ENCODE measurements around the gene TMEM123.

Gene TMEM123

GRCh38 chr11:102491969-102492368 lies 39.4 kb upstream of the TMEM123 start:
- peaks cover 0 to 4% (median 0%) of the 10 kb centered on the region in 3 experiments for H3K27me3 ChIP-seq (ENCODE audit: control insufficient read depth in 3 of 3, insufficient read depth in 3 of 3, low read depth in 1 of 3, low read length in 3 of 3)
- H4K91ac ChIP-seq (ENCODE audit: low read depth, low read length, poor library complexity): no peak overlapping the region
- no peak overlapping the region for H2BK120ac ChIP-seq (ENCODE audit: low read depth, low read length)
- no peak overlapping the region for H3K23ac ChIP-seq (ENCODE audit: low read depth, low read length, poor library complexity)
- no peak for DNase-seq (ENCODE audit: low spot score)
- H2AFZ ChIP-seq (ENCODE audit: low read length): no peak overlapping the region
- no peak overlapping the region for H3K4me3 ChIP-seq (ENCODE audit: low read length in 2 of 2)
- H2BK12ac ChIP-seq (ENCODE audit: low read length): no peak overlapping the region
- no peak overlapping the region for H3K4ac ChIP-seq (ENCODE audit: low read length)
- H3K9ac ChIP-seq (ENCODE audit: low read depth, low read length, poor library complexity): no peak overlapping the region
- H2BK5ac ChIP-seq (ENCODE audit: low read length): no peak overlapping the region
- no peak overlapping the region for H4K8ac ChIP-seq (ENCODE audit: low read depth, low read length)
- no peak overlapping the region for H3K14ac ChIP-seq (ENCODE audit: low read length)
- H3K79me1 ChIP-seq (ENCODE audit: low read depth, low read length): no peaks in the 10 kb centered on the region
- no peak overlapping the region for H3K18ac ChIP-seq (ENCODE audit: low read length)
- H3K9me3 ChIP-seq (replicated peaks in 1 of 2; ENCODE audit: control insufficient read depth in 2 of 2, insufficient read depth in 1 of 2, low read depth in 1 of 2, low read length in 2 of 2): no peaks in the 10 kb centered on the region
- no CpG with 5 or more reads among the region's 2 CpGs for WGBS, 2 donors (ENCODE audit: extremely low coverage in 2 of 2, insufficient read length in 2 of 2, insufficient replicate concordance in 1 of 2)
- H3K4me1 ChIP-seq (ENCODE audit: control insufficient read depth in 2 of 2, insufficient read depth in 1 of 2, low read depth in 1 of 2, low read length in 2 of 2): no peaks in the 10 kb centered on the region
- no peak overlapping the region for H3K4me2 ChIP-seq (ENCODE audit: insufficient read depth, low read length, poor library complexity, severe bottlenecking)
- H2AK5ac ChIP-seq (ENCODE audit: low read depth, low read length): no peak overlapping the region
- no peak overlapping the region for H2BK15ac ChIP-seq (ENCODE audit: low read length)
- no peaks in the 10 kb centered on the region for H3K36me3 ChIP-seq (replicated peaks in 1 of 2; ENCODE audit: control insufficient read depth in 2 of 2, insufficient read depth in 2 of 2, low read length in 2 of 2)
- H3K27ac ChIP-seq (replicated peaks; ENCODE audit: low read length): no peak overlapping the region

DNA sequence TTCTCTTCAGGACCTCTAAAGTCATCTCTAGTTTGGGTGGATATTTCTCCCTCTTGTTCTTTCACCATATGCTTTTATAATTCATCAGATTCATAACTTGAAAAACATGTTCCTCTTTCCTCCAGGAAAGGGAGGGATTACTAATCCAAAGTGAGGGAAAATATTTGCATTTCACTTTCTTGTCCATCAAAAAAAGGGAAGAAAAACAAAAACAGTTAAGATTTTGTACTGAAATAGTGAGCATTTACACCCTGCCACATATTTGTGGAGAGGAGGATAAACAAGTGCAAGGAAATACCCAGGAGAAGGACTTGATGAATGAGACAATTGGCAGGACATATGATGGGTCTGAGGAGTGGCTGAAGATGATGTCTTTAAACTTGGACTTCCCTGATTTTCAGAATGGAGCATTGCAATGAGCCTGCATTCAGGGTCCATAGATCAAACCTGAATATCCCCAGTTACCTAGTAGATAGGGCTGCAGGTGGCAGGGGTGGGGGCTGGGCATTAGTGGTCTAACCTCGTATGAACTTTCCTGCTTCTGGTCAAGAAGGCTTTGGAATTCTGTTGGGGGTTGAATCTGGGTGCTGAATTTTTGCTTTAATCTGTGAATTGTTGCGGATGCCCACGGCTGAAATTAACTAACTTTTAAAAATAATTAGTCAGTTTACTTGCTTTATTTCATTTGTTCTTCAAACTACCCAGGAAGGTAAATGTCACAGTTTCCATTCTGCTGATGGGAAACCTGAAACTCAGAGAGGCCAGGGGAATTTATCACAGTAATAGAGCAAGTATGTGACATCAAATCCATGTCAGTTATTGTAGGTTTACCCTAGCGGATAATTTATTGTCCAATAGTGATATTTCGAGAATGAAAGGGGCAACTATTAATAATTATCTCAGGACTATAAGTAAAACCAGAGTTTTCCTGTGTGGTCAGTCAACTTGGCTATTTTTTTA lies 36.9 kb upstream of the TMEM123 start:
- no peak overlapping the region for H2AFZ ChIP-seq (ENCODE audit: low read length)
- no peaks in the 10 kb centered on the region for H3K79me1 ChIP-seq (ENCODE audit: low read depth, low read length)
- H4K8ac ChIP-seq (ENCODE audit: low read depth, low read length): no peak overlapping the region
- no peak overlapping the region for H3K9ac ChIP-seq (ENCODE audit: low read depth, low read length, poor library complexity)
- no peak overlapping the region for H3K4me3 ChIP-seq (ENCODE audit: low read length in 2 of 2)
- no peak overlapping the region for H2BK15ac ChIP-seq (ENCODE audit: low read length)
- H3K4me1 ChIP-seq (ENCODE audit: control insufficient read depth in 2 of 2, insufficient read depth in 1 of 2, low read depth in 1 of 2, low read length in 2 of 2): no peaks in the 10 kb centered on the region
- H2BK5ac ChIP-seq (ENCODE audit: low read length): no peak overlapping the region
- no peak overlapping the region for H3K14ac ChIP-seq (ENCODE audit: low read length)
- H3K4ac ChIP-seq (ENCODE audit: low read length): no peak overlapping the region
- peaks cover 0 to 4% (median 0%) of the 10 kb centered on the region in 3 experiments for H3K27me3 ChIP-seq (ENCODE audit: control insufficient read depth in 3 of 3, insufficient read depth in 3 of 3, low read depth in 1 of 3, low read length in 3 of 3)
- no peak overlapping the region for H3K18ac ChIP-seq (ENCODE audit: low read length)
- no peak overlapping the region for H3K4me2 ChIP-seq (ENCODE audit: insufficient read depth, low read length, poor library complexity, severe bottlenecking)
- WGBS, 2 donors (ENCODE audit: extremely low coverage in 2 of 2, insufficient read length in 2 of 2, insufficient replicate concordance in 1 of 2): no CpG with 5 or more reads among the region's 5 CpGs
- H3K36me3 ChIP-seq (replicated peaks in 1 of 2; ENCODE audit: control insufficient read depth in 2 of 2, insufficient read depth in 2 of 2, low read length in 2 of 2): no peaks in the 10 kb centered on the region
- H2BK12ac ChIP-seq (ENCODE audit: low read length): no peak overlapping the region
- H3K27ac ChIP-seq (replicated peaks; ENCODE audit: low read length): no peak overlapping the region
- DNase-seq (ENCODE audit: low spot score): no peak
- no peak overlapping the region for H2AK5ac ChIP-seq (ENCODE audit: low read depth, low read length)
- no peak overlapping the region for H4K91ac ChIP-seq (ENCODE audit: low read depth, low read length, poor library complexity)
- H3K9me3 ChIP-seq (replicated peaks in 1 of 2; ENCODE audit: control insufficient read depth in 2 of 2, insufficient read depth in 1 of 2, low read depth in 1 of 2, low read length in 2 of 2): no peaks in the 10 kb centered on the region
- no peak overlapping the region for H2BK120ac ChIP-seq (ENCODE audit: low read depth, low read length)
- no peak overlapping the region for H3K23ac ChIP-seq (ENCODE audit: low read depth, low read length, poor library complexity)

GRCh38 chr11:102488208-102488607 lies 35.6 kb upstream of the TMEM123 start:
- no CpG with 5 or more reads among the region's 3 CpGs for WGBS, 2 donors (ENCODE audit: extremely low coverage in 2 of 2, insufficient read length in 2 of 2, insufficient replicate concordance in 1 of 2)
- Histone ChIP-seq H3K14ac (ENCODE audit: low read length) (no peak overlapping the region), H3K9me3 (replicated peaks in 1 of 2; ENCODE audit: control insufficient read depth in 2 of 2, insufficient read depth in 1 of 2, low read depth in 1 of 2, low read length in 2 of 2) (no peaks in the 10 kb centered on the region), H3K79me1 (ENCODE audit: low read depth, low read length) (no peaks in the 10 kb centered on the region), H3K4me2 (ENCODE audit: insufficient read depth, low read length, poor library complexity, severe bottlenecking) (no peak overlapping the region), H2BK15ac (ENCODE audit: low read length) (no peak overlapping the region), H3K4me3 (ENCODE audit: low read length in 2 of 2) (no peak overlapping the region), H3K36me3 (replicated peaks in 1 of 2; ENCODE audit: control insufficient read depth in 2 of 2, insufficient read depth in 2 of 2, low read length in 2 of 2) (no peaks in the 10 kb centered on the region), H3K27me3 (ENCODE audit: control insufficient read depth in 3 of 3, insufficient read depth in 3 of 3, low read depth in 1 of 3, low read length in 3 of 3) (peaks cover 0 to 4% (median 0%) of the 10 kb centered on the region in 3 experiments), H4K91ac (ENCODE audit: low read depth, low read length, poor library complexity) (no peak overlapping the region), H3K18ac (ENCODE audit: low read length) (no peak overlapping the region), H3K4ac (ENCODE audit: low read length) (peak overlapping the region; percentile 56), H2AFZ (ENCODE audit: low read length) (no peak overlapping the region), H3K27ac (replicated peaks; ENCODE audit: low read length) (no peak overlapping the region), H3K9ac (ENCODE audit: low read depth, low read length, poor library complexity) (no peak overlapping the region), H2AK5ac (ENCODE audit: low read depth, low read length) (no peak overlapping the region), H3K23ac (ENCODE audit: low read depth, low read length, poor library complexity) (no peak overlapping the region), H2BK12ac (ENCODE audit: low read length) (no peak overlapping the region), H3K4me1 (ENCODE audit: control insufficient read depth in 2 of 2, insufficient read depth in 1 of 2, low read depth in 1 of 2, low read length in 2 of 2) (no peaks in the 10 kb centered on the region), H4K8ac (ENCODE audit: low read depth, low read length) (no peak overlapping the region), H2BK5ac (ENCODE audit: low read length) (no peak overlapping the region), H2BK120ac (ENCODE audit: low read depth, low read length) (no peak overlapping the region)
- DNase-seq (ENCODE audit: low spot score): no peak

DNA sequence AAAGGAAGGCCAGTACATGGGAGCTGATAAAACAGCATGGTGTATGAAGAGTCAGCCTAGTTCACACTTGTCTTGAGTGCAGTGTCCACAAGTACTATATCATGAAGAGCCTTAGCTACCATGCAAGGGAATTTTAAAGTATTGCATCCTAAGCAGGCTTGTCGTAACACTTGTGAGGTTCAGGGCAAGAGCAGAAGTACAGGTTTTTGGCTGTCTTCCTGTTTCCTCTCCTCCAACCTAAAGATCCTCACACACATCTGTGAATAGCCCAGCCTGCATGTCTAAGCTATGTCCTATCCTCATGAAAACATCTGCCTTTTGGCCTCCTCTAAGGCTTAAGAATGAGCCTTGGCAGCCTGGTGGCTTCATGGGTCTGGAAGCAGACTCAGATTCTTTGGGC lies 34.6 kb upstream of the TMEM123 start:
- Histone ChIP-seq H3K23ac (ENCODE audit: low read depth, low read length, poor library complexity) (no peak overlapping the region), H3K14ac (ENCODE audit: low read length) (no peak overlapping the region), H2BK15ac (ENCODE audit: low read length) (no peak overlapping the region), H3K9me3 (replicated peaks in 1 of 2; ENCODE audit: control insufficient read depth in 2 of 2, insufficient read depth in 1 of 2, low read depth in 1 of 2, low read length in 2 of 2) (no peaks in the 10 kb centered on the region), H4K91ac (ENCODE audit: low read depth, low read length, poor library complexity) (no peak overlapping the region), H3K36me3 (replicated peaks in 1 of 2; ENCODE audit: control insufficient read depth in 2 of 2, insufficient read depth in 2 of 2, low read length in 2 of 2) (no peaks in the 10 kb centered on the region), H3K27ac (replicated peaks; ENCODE audit: low read length) (no peak overlapping the region), H2BK120ac (ENCODE audit: low read depth, low read length) (no peak overlapping the region), H3K9ac (ENCODE audit: low read depth, low read length, poor library complexity) (no peak overlapping the region), H3K4me1 (ENCODE audit: control insufficient read depth in 2 of 2, insufficient read depth in 1 of 2, low read depth in 1 of 2, low read length in 2 of 2) (no peaks in the 10 kb centered on the region), H4K8ac (ENCODE audit: low read depth, low read length) (no peak overlapping the region), H3K4me2 (ENCODE audit: insufficient read depth, low read length, poor library complexity, severe bottlenecking) (no peak overlapping the region), H3K4me3 (ENCODE audit: low read length in 2 of 2) (no peak overlapping the region), H2AFZ (ENCODE audit: low read length) (no peak overlapping the region), H2BK12ac (ENCODE audit: low read length) (no peak overlapping the region), H2AK5ac (ENCODE audit: low read depth, low read length) (no peak overlapping the region), H3K79me1 (ENCODE audit: low read depth, low read length) (no peaks in the 10 kb centered on the region), H3K27me3 (ENCODE audit: control insufficient read depth in 3 of 3, insufficient read depth in 3 of 3, low read depth in 1 of 3, low read length in 3 of 3) (peaks cover 0 to 4% (median 0%) of the 10 kb centered on the region in 3 experiments), H2BK5ac (ENCODE audit: low read length) (no peak overlapping the region), H3K4ac (ENCODE audit: low read length) (no peak overlapping the region), H3K18ac (ENCODE audit: low read length) (no peak overlapping the region)
- no peak for DNase-seq (ENCODE audit: low spot score)
- no CpG with 5 or more reads among the region's 1 CpG for WGBS, 2 donors (ENCODE audit: extremely low coverage in 2 of 2, insufficient read length in 2 of 2, insufficient replicate concordance in 1 of 2)
